GM15510 (cell line): ENCODE data around the gene RAI1.
A peak's percentile ranks its signal among the peaks of the same experiment; 100 is the strongest.

Source experiments
- POLR2A ChIP-seq: IDR thresholded peaks from 3 replicates; pipeline ENCODE4 v1.6.1; 2011; ENCODE audit warnings: borderline replicate concordance; ENCODE audit not compliant: insufficient read length; ENCODE audit errors: extremely low read depth

RAI1 gene

DNA sequence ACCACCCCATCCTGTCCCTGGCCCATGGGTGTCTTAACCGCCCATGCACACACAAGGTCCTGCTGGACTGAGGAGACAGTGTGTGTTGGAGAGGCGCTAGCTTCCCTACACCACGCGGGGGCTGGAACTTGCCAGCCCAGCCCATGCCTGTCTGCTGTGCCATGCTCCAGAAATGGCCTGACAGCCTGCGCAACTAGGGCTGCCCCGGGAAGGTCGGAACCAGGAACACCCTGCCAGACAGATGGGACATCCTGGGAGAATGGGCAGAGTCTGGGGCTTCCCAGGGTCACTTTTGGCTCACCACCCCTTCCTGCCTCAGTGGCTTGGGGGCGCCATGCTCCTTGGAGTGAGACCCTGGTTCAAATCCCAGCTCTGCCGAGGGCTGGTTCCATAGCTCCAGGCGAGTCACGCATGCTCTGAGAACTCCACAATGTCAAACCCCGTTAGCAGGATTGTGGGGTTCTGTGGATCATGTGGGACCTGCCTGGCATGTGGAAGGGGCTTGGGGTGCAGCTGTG, 119.3 kb downstream of the RAI1 start:
- no peak for TF ChIP-seq POLR2A

- no peak for TF ChIP-seq POLR2A
Observed at GRCh38 chr17:17801800-17802481, 120.7 kb downstream of the RAI1 start.

DNA sequence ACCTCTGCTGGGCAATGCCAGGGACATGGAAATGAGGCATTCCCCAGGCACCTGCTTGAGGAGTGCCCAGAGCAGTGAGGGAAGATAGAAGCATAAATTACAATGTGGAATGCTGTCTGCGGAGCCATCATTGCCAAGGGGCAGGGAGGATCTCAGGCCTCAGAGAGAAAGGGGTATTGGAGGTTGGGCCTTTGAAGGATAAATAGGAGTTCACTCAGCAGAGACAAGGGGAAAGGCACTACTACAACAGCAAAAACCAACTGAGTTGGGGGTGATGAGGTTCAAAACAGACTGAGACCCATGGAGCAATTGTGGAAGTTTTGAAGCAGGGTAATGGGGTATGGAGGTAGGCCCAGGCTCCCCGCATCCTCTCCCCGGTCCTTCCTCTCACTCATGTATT, 122.7 kb downstream of the RAI1 start:
- TF ChIP-seq POLR2A = no peak

DNA sequence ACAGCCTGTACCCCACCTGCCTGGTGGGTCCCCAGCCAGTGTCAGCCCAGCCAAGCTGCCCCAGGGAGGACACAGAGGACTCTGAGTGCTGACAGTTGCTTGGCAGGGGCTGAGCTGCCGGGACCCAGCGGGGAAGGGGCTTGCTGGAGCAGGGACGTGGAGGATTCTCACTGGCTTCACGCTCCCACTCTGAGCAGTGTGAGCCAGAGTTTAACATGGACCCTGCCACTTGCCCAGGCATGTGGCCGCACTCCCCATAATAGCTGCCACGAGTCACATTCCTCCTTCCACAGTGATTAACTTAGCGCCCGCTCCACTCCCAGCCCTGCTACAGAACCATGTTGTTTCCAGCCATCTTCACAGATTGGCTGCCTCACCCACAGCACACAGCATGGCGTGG, 124.3 kb downstream of the RAI1 start:
- TF ChIP-seq POLR2A = no peak

GRCh38 chr17:17806035-17806434, 124.8 kb downstream of the RAI1 start:
- TF ChIP-seq POLR2A = no peak

DNA sequence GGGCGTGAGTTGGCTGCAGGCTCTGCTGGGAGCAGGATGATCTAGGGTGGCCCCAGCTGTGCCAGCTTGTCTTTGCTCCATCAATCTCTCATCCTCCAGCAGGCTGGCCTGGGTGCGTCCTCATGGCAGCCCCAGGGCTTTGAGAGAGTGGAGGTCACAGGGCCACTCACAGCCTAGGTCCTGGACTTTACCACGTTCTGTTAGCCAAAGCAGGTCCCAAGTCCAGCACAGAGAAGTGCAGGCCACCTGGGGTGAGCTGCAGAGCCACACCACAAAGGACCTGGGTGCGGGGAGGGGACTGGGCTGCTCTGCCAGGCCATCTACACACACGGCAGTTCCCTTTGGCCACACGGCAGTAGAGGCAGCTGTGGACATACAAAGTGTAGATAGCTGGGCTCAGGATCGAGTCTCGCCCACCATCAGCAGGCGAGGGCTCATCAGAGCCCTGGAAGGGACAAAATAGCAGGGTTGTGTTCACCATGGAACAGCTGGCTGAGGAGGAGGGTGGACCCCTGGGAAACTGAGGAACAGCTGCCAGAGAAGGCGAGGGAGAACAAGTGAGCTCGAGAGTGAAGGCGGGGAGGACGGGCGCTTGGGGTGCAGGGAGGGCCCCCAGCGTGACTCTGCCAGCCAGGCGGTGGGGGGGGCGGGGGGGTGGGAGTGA, 125.5 kb downstream of the RAI1 start:
- TF ChIP-seq POLR2A = no peak

DNA sequence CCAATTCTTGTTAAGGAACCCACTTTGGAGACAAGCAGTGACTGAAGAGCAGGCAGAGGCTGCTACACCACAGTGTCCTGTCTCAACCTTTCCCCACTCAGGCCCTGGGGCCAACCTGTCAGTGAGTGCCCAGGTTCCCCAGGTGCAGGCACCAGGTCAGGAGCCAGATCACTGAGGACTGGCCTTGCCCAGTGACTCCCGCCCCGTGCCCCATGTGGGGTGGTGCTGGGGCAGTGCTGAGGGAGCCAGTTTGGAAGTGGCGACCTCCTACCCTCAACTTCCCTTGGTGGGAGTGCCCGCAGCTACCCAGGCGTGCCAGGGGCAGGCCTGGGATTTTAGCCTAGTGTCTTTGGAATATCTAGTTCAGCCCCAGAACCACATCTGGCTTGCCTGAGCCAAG, 126.2 kb downstream of the RAI1 start:
- TF ChIP-seq POLR2A = no peak

- TF ChIP-seq POLR2A = no peak
Observed at GRCh38 chr17:17808706-17809432, 127.6 kb downstream of the RAI1 start.

DNA sequence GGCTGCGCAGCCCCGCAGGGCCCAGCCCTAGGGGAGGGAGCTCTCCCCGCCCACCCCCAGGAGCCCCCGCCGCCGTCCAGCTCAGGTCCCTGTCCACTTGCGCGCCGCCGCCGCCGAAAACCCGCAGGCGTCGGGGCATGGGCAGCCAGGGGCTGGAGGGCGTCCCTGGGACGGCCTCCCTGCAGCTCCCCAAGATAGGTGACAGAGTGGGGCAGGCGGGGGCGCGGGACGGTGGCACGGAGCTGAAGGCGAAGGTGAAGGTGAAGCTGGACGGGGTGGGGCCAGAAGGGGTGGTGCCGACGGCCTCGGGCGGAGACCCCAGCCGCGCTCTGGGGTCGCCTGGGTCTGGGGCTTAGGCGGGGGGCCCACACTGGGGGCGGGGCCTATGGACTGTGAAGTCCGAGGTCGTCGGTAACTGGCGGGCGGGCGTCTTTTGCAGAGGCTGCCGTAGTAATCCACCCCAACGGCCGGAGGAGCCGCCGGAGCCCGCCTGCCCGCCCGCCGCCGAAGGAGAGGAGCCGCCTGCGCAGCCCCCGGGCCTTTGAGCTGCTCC, 128.3 kb downstream of the RAI1 start:
- TF ChIP-seq POLR2A = no peak

- peak; percentile 5 for TF ChIP-seq POLR2A
Observed at GRCh38 chr17:17810084-17810894, 129.0 kb downstream of the RAI1 start.

DNA sequence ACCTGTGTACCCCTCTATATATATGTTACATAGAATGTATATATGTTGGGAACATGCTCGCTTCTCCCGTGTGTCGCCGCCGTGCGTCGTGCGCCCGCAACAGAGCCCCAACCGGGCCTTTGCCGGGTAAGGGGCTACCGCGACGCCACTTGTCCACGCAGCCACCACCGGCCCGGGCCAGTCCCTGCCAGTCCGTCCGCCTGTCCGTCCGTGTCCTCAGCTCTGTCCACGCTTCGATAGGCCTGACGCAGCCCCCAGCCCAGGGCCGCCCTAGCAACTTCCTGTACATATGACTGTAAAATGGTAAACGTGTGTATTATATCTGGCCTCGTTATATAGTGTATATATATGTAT, 129.6 kb downstream of the RAI1 start:
- no peak for TF ChIP-seq POLR2A

DNA sequence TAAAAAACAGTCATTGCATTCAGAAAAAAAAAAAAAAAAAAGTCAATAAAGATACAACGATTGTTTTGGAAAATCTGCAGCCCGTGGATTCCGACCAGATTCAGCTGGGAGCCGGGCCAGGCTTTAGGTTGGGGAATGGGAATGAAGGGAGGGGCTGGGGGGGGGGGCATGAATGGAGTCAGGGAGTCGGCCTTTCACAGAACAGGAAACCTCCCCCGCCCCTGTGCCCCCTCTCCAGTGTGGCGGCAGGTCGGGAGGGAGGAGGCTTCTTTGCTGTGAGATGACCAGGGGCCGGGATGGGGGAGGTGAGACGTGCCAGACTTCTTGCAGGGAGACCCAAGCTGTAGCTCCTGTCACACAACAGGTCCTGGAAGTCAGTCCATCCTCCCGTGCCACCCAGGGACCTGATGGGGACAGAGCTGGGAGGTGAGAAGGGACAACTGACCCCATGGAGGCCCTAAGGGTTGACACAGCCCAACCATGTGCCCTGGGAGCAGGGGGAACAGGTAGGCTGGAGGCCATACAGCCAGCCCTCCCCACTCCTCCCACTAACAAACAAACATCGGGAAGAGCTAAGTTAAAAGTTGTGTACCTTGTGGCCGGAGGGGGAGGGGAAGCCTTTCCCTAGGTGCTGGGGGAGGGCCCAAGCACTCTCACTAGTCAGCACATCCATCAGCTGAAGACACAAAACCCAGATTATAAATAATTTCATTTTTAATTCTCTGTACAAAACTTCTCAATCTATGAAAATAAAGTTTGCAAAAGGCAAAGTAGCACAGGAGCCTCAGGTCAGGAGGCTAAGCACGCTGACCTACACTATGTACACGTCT, 130.3 kb downstream of the RAI1 start:
- no peak for TF ChIP-seq POLR2A

- peak; percentile 9 for TF ChIP-seq POLR2A
Observed at GRCh38 chr17:17812211-17813054, 131.2 kb downstream of the RAI1 start.
